Stimulated activated CD4-positive, alpha-beta T cell treated with anti-CD3 and anti-CD28 coated beads, Interleukin-2, amount 100 ng/mL, for 24 hours (primary cell): ENCODE results near the gene MYT1.
"Not testable (repeated sequence)": the region's sequence is repeated elsewhere in the genome, so short reads cannot be mapped to it uniquely, and the experiment has no call there.

Experiments used
- DNase-seq, 2 donors: peaks; one replicate each; pipeline ENCODE4 v3.0.0-alpha.2; 2020

MYT1 gene

DNA sequence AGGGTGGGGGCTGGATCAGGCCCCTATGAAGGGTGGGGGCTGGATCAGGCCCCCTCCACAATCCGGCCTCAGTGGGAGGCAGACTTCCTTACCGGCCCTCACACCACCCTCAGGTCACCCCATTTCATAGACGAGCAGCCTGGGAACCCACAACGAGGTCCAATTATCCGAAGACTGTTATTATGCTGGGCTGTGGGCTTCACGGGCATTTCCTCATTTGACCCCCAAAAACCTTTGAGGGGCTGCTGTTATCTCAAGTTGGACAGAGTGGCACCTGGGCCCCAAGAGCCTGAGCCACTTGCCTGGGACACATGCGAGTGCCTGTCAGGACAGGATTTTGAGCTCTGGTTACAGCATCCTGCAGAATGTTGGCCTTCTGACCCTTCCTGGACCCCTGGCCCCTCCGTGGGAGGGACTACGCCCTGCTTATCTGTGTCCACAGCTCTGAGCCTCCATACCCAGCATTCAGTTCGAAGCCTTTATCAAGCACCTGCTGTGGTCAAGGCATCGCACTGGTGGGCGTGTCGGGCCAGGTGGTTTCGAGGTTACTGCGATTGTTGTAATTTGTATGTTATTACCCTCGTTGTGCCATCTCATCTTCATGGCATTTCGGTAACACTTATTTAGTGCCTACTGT lies 56.8 kb downstream of the MYT1 start:
- no peak for DNase-seq

DNA sequence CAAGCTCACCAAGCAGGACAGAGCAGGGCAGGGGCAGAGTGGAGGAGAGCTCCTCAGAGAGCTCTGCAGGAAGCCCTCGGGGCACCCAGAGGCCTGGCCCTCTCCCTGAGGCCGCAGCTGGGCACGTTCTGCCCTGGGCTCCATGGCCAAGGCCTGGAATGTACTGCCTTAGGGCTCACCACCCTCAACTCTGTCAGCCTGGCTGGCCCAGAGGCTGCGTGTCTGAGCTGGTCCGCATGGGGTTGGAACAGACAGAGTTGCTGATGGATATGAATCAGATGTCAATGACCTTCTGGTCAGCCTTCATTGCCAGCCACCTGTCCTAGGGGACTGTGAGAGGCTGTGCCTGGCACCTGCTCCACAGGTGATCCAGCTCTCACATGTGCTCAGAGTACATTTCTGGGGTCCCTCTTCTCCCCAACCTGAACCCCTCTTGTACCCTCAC lies 58.1 kb downstream of the MYT1 start:
- no peak for DNase-seq

DNA sequence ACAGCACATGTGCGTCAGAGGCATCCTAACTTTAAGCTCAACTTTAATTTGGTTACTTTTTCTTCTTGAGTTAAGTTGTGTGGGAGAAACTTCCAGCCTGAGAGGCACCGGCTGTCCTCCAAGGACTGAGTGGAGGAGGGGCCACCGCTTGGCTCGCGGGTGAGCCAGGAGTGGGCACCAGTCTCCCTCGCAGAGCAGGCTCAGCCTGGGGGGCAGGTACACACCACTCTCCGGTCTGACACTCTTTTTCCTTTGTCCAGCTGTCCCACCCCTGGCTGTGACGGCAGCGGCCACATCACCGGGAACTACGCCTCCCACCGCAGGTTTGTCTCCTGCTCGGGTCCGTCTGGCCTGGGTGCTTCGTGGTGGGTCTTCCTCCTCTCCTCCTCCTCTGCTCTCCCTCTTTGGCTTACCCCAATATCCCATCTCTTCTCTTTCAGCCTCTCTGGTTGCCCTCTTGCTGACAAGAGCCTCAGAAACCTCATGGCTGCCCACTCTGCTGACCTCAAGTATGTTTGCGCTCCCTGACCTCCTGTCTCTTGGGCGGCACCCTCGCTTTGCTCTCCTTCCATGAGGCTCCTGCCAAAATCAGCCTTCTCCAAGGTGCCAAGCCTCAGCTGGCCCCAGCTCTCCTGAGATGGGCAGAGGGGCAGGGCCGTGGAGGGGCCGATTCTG lies 58.7 kb downstream of the MYT1 start:
- DNase-seq, result no peak

DNA sequence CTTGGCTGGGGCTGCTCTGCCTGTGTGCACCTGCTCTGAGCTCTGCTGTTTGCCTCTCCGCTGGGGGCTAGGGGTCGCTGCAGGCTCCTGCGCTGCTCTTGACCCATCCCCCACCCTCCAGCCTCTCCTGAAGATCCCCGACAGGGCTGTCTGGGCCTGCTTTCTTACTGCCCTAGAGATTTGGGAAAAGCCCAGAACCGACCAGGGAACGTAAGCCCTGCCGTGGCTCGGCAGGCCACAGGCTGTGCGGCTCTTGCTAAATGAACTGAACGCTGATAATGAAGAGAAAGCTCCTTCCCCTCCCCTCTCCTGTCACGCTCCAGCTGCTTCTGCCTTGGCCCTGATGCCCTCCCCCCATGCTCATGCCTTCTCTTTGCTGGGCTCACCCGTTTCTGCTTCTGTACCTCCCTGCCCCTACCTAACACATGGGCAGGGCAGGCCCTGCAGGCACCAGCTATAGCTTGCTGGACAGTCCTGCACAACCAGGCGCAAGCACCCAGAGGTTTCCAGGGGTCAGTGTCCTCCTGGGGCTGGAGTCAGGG lies 59.3 kb downstream of the MYT1 start:
- no peak for DNase-seq

DNA sequence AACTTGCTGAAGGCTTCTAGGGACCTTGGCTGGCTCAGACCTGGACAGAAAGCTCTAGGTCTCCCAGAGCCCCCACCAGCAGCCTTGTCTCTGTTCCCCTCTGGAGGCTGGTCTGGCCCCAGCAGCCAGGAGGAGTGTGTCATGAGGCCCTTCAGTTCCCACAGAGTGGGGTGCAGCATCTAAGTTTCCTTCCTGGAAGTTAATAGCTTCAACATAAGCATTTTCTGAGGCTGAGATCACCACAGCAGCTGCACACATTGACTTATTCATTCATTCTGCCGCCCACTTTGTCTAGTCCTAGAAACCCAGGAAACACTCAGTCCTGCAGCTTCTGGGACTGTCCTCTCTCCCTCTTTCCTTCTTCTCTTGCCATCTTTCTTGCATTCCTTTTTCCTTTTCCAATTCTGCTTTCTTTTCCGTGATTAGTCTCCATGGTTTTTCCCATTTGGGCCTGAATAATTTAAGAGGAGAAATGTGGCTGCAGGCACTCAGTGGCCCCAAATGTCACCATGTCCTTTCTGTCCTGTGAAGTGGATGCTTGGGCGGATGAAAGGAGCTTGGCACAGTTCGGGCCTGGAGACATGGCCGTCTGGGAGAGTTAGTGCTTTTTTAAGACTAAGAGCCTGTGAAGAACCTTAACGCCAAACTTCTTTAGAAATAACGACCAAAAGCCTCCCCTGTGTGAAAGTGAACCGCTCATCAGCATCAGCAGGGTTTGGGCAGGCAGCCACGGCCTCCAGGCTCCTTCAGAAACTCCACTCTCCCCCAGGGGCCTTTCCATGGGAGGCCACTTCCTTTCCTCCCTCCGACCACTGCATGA lies 60.3 kb downstream of the MYT1 start:
- DNase-seq, result no peak

DNA sequence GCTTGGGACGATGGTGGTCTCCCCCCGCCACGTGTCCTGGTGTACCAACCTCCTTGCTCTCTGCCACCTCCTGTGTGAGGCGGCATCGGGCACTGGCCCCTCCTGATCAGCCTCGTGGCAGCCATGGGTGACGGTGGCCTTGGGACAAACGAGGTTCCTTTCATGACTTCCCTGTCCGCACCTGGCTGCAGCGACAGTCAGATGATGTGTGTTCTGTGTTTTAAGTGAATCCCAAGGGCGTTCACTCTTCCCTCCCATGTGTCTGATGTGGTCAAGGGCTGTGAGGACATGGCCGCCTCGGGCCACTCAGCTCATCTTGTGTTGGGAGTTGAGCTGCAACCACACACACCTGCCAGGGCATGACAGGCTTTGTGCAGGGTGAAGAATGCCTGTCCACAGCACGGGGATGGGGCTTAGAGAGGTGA lies 60.9 kb downstream of the MYT1 start:
- DNase-seq, result no peak

DNA sequence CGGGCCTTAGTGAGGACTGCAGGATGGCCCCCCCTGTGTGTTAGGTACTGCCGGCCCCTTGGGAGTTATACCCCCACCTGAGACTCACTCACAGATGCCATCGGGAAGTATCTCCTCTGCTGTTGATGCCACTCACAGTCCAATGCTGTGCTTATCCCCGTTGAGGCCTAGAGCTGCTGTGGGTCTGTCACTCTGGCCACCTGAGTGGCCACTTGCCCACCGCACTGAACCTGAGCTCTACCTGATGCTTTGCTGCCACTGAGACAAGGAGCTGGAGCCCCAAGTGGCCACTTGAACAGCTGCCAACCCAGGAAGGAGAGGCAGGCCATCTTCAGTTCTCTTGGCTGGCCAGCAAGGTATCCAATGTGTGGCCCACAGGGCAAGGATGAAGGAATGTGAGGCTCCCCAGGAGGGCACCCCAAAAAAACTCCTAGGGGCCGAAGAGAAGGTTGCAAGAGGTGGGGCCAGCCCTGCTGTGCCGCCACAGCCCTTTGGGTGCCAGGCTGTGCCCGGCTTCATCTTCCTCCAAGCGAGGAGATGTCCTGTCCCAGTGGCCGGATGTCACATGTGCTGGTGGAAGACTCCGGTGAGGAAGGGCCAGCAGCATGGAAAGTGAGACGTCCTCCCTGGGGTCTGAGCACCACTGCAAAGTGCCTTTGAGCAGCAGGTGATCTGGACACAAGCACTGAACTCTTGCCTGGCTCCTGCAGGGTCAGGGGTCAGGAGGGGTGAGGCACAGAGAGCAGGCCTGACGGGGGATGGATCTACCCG lies 61.8 kb downstream of the MYT1 start:
- no peak for DNase-seq

DNA sequence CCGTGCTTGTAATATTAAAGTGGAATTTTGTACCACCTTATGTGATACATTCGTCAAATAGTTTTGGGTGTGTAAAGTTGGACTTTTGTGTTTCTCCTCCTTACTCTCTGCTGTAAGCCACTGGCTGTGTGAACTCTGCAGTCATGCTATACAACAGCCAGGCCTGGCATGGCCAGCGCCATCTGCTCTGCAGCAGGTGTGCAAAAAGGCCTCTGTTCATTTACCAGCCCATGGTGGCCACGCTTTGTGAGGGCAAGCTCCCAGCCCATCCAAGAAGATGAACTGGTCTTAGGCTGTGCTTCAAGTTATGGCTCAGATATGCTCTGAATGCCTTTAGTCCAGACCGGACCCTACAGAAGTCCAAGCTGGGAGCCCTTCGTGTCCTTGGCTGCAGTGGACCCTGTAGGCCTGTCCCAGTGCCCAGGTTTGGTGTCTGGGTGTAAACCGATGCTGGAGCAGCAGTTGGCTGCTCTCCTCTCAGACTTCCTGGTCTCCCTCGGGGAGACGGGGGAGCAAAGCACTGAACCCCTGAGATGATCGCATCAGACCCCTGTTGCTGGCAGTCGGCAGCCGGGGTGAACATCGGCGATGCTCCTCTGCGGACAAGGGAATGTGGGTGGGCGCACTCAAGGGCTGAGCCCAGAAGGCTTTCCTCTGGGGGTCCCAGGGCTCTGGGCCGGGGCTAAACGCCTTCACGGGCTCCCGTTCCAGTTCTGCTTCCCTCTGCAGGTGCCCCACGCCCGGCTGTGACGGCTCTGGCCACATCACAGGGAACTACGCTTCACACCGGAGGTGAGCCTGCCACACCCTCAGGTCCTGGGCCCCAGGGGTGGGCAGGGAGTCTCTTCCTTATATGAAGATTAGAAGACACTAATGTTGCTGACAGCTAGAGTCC lies 62.7 kb downstream of the MYT1 start:
- no peak for DNase-seq

DNA sequence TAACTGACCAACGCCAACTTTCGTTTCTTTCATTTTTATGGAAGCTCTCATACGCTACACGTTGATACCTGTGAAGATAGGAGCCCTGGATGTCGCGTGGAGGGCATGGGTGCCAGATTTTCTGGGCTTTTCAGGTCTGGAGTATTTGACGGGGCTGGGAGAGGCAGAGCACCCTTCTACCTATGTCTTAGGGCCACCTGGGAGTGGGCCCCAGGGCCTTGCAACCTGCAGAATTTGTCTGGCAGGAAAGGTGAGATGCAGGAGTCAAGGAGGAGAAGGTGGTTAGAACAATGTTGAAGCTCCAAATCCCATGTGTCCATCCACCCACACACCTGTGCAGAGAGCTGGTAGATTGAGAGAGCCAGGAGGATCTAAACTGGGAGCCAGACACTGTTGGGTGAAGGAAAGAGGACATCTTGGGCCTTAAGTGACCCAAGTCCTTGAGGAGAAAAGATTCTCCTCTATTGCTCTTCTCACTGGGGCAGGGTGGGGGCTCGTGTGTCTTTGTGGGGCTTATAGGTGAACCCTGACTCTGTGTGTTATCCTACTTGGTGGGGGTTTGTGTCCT lies 63.9 kb downstream of the MYT1 start:
- DNase-seq, result no peak

DNA sequence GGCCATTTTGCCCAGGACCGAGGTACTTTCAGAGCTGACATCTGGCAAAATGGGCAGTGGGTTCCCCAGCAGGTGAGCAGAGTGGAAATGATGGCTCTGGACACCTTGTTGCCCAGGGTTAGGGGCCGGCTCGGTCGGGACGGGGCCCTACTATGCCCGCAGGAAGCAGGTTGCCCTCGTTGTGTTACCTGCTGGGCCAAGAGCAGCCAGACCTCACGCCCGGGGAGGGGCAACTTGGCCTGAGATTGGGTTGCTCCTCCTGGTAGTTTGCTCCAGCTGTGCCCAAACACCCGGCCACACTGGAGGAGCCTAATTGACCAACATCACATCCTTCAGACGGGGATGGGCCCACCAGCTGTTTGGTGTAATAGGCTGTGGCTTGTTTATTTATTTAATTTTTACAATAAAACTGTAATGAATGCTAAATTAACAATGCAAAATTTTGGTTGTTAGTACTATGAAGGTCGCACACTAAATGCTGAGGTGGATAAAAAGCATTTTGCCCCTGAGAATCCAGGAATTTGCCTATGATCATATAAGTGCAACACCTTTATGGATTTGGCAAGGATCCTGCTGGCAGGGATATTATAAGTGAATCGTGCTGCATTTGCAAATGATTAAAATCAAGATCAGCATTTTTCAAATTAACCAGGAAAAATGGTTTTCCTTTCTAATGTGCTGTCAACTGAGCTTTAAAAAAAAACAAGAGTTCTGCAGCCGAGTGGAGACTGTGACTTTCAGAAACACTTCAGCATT lies 64.7 kb downstream of the MYT1 start:
- no peak for DNase-seq

DNA sequence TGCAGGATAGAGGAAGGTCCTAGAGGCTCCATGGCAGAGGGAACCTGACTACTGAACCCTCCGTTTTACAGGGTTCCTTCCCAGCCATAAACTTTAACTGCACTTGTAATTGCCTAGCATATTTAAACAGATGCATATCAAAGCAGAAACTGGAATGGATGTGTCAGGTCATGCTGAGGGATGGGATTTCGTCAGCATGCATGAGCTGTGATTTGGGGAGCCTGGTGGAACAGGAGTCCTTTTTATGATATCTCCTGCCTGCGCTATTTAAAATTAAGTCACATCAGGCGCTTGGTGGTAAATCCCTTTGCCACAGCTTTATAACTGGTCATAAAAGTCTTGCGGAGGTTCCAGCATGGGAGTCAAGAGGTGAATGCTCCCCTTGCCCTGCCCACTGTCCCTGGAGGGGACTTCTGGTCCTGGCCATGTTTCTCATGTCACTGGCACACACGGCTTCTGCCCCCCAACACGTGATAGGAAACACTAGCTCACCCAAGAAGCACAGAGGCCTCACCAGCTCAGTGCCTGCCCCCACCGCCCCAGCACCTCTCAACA lies 65.3 kb downstream of the MYT1 start:
- DNase-seq, result no peak

DNA sequence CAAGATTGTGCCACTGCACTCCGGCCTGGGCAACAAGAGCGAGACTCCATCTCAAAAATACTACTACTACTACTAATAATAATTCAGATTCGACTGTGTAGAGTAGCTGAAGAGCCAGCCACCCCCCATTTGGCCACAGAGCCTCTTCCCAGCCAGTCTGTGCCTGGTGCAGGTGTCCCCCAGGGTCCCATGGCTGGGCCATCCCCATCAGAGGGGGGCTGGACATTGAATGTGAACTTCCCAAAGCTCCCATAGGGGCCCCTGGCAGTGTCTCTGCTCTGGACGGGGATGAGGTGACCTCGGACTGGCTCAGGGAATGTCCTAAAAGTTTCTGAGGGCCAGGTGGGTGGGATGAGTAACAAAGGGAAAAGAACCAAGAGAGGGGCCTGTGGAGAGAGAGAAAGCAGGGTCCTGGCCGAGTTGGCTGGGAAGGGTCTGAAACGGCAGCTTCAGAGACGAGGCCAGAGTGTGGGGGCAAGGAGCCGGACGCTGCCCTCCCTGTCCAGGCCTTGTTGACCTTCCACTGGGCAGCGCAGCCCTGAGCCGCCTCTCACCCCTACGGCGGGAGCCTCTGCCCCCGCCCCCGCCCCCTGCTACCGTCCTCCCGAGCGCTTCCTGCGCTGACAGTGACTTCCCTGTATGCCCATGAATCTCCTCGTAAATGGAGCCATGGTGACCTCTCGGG lies 66.4 kb downstream of the MYT1 start:
- no peak for DNase-seq

DNA sequence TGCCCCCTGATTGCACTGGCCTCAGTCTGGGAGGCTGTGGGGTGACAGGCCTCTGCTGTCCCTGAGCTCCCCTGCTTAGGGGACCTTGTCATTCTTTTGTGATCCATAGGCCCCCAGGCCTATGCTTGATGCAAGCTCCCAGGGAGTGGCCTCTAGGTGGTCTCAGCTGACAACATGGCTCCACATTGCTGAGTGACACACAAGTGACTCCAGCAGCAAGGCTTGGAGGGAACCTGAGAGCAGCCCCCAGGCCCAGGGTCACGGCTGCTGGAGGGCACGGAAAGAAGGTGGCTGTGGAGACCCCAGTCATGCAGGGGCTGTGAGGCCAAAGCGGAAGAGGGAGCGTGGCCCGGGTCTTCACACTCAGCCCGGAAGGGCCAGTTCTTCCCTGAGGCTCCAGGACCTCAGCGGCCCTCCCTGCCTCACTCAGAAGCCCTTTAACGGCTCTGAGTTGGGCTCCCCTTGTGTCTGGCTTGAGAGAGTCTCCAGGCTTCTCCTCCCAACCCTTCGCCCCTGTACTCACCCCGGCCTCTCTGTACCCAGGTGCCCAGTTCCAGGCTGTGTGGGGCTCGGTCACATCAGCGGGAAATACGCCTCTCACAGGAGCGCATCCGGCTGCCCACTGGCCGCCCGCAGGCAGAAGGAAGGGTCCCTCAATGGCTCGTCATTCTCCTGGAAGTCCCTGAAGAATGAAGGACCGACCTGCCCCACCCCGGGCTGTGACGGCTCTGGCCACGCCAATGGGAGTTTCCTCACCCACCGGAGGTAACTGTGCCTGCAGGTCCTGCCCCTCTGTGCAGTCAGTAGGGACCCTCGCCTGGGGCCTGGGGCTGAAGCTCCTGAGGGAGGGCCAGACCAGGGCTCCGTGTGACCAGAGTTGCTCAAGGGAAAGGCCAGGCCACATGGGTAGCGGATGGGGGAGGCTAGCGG lies 67.6 kb downstream of the MYT1 start:
- no peak for DNase-seq

DNA sequence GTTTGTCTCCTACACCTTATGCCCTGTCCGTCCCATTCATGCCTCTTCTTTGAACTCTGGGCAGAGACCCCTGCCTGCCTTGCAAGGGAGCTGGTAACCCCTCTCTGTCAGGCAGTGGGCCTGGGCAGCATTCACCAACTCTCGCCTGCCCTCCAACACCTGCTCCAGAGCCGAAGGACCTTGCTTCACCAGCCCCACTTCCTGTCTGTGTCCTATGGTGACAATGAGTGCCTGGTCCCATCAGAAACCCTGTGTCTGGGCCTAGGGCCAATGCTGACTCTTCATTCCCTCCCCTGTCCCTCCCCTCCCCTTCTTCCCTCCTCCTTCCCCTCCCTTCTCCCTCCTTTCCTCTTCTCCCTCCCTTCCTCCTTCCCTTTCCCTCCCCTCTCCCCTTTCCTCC lies 68.5 kb downstream of the MYT1 start:
- no peak for DNase-seq

DNA sequence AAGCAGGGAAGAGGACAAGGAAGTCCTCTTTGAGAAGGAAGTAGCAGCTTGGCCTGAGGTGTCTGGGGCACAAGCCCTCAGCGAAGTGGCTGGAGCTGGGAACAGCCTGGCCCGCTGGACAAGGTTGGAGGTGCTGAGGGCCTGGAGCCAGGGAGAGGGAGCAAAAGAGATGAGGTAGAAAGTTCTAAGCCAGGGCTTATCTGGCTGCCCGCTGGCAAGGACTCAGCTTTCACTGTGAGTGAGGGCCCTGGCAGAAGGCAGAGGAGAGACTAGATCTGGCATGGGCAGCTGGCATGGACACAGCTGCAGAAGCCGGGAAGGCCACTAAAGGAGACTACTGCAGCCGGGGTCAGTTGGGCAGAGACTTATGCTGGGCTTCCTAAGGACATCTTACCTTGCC lies 69.5 kb downstream of the MYT1 start:
- no peak for DNase-seq

DNA sequence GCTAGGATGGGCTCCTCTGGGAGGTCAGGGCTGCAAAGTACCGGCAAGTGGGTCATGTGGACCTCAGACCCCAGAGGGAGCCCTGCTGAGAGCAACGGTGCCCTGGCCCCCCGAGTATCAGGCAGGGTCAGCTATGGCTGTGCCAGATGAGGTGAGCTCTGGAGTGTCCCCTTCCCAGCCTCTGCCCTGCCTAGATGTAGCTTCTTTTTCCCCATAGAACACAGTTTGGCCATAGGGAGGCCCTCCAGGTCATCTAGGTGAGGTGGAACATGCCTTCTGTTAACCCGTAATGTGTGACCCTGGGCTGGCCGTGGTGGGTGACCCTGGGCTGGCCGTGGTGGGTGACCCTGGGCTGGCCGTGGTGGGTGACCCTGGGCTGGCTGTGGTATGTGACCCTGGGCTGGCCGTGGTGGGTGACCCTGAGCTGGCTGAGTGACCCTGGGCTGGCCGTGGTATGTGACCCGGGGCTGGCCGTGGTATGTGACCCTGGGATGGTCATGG lies 70.1 kb downstream of the MYT1 start:
- no peak for DNase-seq

DNA sequence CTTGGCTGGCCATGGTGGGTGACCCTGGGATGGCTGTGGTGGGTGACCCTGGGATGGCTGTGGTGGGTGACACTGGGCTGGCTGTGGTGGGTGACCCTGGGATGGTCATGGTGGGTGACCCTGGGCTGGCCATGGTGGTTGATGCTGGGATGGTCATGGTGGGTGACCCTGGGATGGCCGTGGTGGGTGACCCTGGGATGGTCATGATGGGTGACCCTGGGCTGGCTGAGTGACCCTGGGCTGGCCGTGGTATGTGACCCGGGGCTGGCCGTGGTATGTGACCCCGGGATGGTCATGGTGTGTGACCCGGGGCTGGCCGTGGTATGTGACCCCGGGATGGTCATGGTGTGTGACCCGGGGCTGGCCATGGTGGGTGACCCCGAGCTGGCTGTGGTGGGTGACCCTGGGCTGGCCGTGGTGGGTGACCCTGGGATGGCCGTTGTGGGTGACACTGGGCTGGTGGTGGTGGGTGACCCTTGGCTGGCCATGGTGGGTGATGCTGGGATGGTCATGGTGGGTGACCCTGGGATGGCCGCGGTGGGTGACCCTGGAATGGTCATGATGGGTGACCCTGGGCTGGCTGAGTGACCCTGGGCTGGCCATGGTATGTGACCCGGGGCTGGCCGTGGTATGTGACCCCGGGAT lies 70.8 kb downstream of the MYT1 start:
- DNase-seq, result not testable (repeated sequence)
